ENCODE data around the gene TRAPPC6A. TPM values are rescaled to one million over a fixed set of nuclear protein-coding genes. Genes with fewer than 3 reads are reported as not detected.

TRAPPC6A gene
- total RNA-seq: 19.0 and 34.4 TPM in 2 replicates

GRCh38 chr19:45177817-45178261 is at the start of gene TRAPPC6A:
TSS of gene TRAPPC6A (minus strand) at chr19:45178237. CDS start at chr19:45178218, 19 bp downstream.
- peak in 1 of 2 donors; percentile 56 for DNase-seq (ENCODE audit: low read depth in 2 of 2)

GRCh38 chr19:45224645-45225044 is 46.6 kb upstream of the TRAPPC6A start:
- no peak for DNase-seq (ENCODE audit: low read depth in 2 of 2)

- no peak for DNase-seq (ENCODE audit: low read depth in 2 of 2)
Observed at GRCh38 chr19:45223879-45224278, 45.8 kb upstream of the TRAPPC6A start.

GRCh38 chr19:45222724-45223123 is 44.7 kb upstream of the TRAPPC6A start:
- DNase-seq (ENCODE audit: low read depth in 2 of 2): no peak

- no peak for DNase-seq (ENCODE audit: low read depth in 2 of 2)
Observed at GRCh38 chr19:45218911-45219743, 41.1 kb upstream of the TRAPPC6A start.

- no peak for DNase-seq (ENCODE audit: low read depth in 2 of 2)
Observed at GRCh38 chr19:45218426-45218825, 40.4 kb upstream of the TRAPPC6A start.

GRCh38 chr19:45217957-45218334 is 39.9 kb upstream of the TRAPPC6A start:
- no peak for DNase-seq (ENCODE audit: low read depth in 2 of 2)

GRCh38 chr19:45217193-45217956 is 39.3 kb upstream of the TRAPPC6A start:
- DNase-seq (ENCODE audit: low read depth in 2 of 2): no peak

GRCh38 chr19:45216667-45217066 is 38.6 kb upstream of the TRAPPC6A start:
- DNase-seq (ENCODE audit: low read depth in 2 of 2): no peak

- DNase-seq (ENCODE audit: low read depth in 2 of 2): peak in 1 of 2 donors; percentile 54
Observed at GRCh38 chr19:45215391-45216191, 37.6 kb upstream of the TRAPPC6A start.

- no peak for DNase-seq (ENCODE audit: low read depth in 2 of 2)
Observed at GRCh38 chr19:45213031-45213430, 35.0 kb upstream of the TRAPPC6A start.

GRCh38 chr19:45211751-45212381 is 33.8 kb upstream of the TRAPPC6A start:
- DNase-seq (ENCODE audit: low read depth in 2 of 2): peak in 1 of 2 donors; percentile 25

- no peak for DNase-seq (ENCODE audit: low read depth in 2 of 2)
Observed at GRCh38 chr19:45206328-45206727, 28.3 kb upstream of the TRAPPC6A start.

GRCh38 chr19:45205810-45206209 is 27.8 kb upstream of the TRAPPC6A start:
- DNase-seq (ENCODE audit: low read depth in 2 of 2): no peak

- no peak for DNase-seq (ENCODE audit: low read depth in 2 of 2)
Observed at GRCh38 chr19:45202637-45203036, 24.6 kb upstream of the TRAPPC6A start.

- peak; percentile 51 to 73 for DNase-seq (ENCODE audit: low read depth in 2 of 2)
Observed at GRCh38 chr19:45200568-45200967, 22.5 kb upstream of the TRAPPC6A start.

GRCh38 chr19:45195764-45196163 is 17.7 kb upstream of the TRAPPC6A start:
- peak in 1 of 2 donors; percentile 40 for DNase-seq (ENCODE audit: low read depth in 2 of 2)

- DNase-seq (ENCODE audit: low read depth in 2 of 2): no peak
Observed at GRCh38 chr19:45191375-45191774, 13.3 kb upstream of the TRAPPC6A start.

GRCh38 chr19:45189971-45190370 is 11.9 kb upstream of the TRAPPC6A start:
- DNase-seq (ENCODE audit: low read depth in 2 of 2): no peak

GRCh38 chr19:45187421-45188100 is 9.5 kb upstream of the TRAPPC6A start:
- peak in 1 of 2 donors; percentile 44 for DNase-seq (ENCODE audit: low read depth in 2 of 2)
